ENCODE measurements around the gene PCYT2. TPM values are rescaled to one million over a fixed set of nuclear protein-coding genes. Genes with fewer than 3 reads are reported as not detected.

Gene PCYT2
- total and polyA plus RNA-seq, 3 experiments from 2014 or later = 30.3 to 35.7 (median 31.6) TPM

GRCh38 chr17:81926451-81927151 is 15.4 kb upstream of the PCYT2 start:
- H3K4me3 Mint-ChIP-seq = peak overlapping the region; percentile 72 to 89 (median 80)
- CTCF ChIA-PET = interaction anchor here (1.1 kb wide), 1 partner anchor 9 kb away, joined by 3 read pairs; no protein-coding TSS in a partner anchor
- POLR2A ChIA-PET = interaction anchor here (0.7 to 1.8 kb wide), 4 partner anchors 9 to 243 kb away, joined by 3 to 8 read pairs (median 4); partner anchors contain the start of gene ARL16
- Histone ChIP-seq H3K27ac (ENCODE audit: low read depth, low read length) (peak overlapping the region; percentile 69), H3K9me3 (ENCODE audit: low read length) (no peaks in the 10 kb centered on the region), H3K4me3 (ENCODE audit: low read length) (peak overlapping the region; percentile 60), H3K27me3 (ENCODE audit: insufficient read depth, low read length, poor library complexity, severe bottlenecking) (peaks cover 7% of the 10 kb centered on the region), H3K36me3 (ENCODE audit: insufficient read depth, low read length) (no peaks in the 10 kb centered on the region), H3K4me1 (ENCODE audit: insufficient read depth, low read length) (peaks cover 35% of the 10 kb centered on the region)
- peak in 4 of 5 donors; percentile 23 to 78 (median 34) for DNase-seq
- peaks cover 0 to 10% of the 10 kb centered on the region in 2 donors for H3K27me3 Mint-ChIP-seq
- peaks cover 7 to 14% (median 14%) of the 10 kb centered on the region in 3 donors for H3K4me1 Mint-ChIP-seq
- peaks cover 0 to 3% (median 0%) of the 10 kb centered on the region in 3 donors for H3K36me3 Mint-ChIP-seq
- no peaks in the 10 kb centered on the region for H3K9me3 Mint-ChIP-seq
- H3K27ac Mint-ChIP-seq = peak overlapping the region; percentile 41 to 94 (median 72)

- POLR2A ChIA-PET = interaction anchor here (0.7 to 1.8 kb wide), 4 partner anchors 9 to 243 kb away, joined by 3 to 9 read pairs (median 6); partner anchors contain the start of gene ARL16
Observed at GRCh38 chr17:81925860-81926450, 14.8 kb upstream of the PCYT2 start.

GRCh38 chr17:81924557-81925532 is 13.6 kb upstream of the PCYT2 start:
- H3K36me3 Mint-ChIP-seq = peaks cover 0 to 5% (median 0%) of the 10 kb centered on the region in 3 donors
- peak overlapping the region in 4 of 8 donors; percentile 50 to 91 (median 66) for H3K27ac Mint-ChIP-seq
- DNase-seq = no peak
- Histone ChIP-seq H3K27ac (ENCODE audit: low read depth, low read length) (peak overlapping the region; percentile 69), H3K27me3 (ENCODE audit: insufficient read depth, low read length, poor library complexity, severe bottlenecking) (peaks cover 7% of the 10 kb centered on the region), H3K4me3 (ENCODE audit: low read length) (no peak overlapping the region), H3K36me3 (ENCODE audit: insufficient read depth, low read length) (no peaks in the 10 kb centered on the region), H3K9me3 (ENCODE audit: low read length) (no peaks in the 10 kb centered on the region), H3K4me1 (ENCODE audit: insufficient read depth, low read length) (peaks cover 35% of the 10 kb centered on the region)
- H3K9me3 Mint-ChIP-seq = no peaks in the 10 kb centered on the region
- H3K4me3 Mint-ChIP-seq = peak overlapping the region; percentile 32 to 80 (median 72)
- CTCF ChIA-PET = no interaction called here
- H3K4me1 Mint-ChIP-seq = peaks cover 7 to 14% (median 14%) of the 10 kb centered on the region in 3 donors
- peaks cover 0 to 9% of the 10 kb centered on the region in 2 donors for H3K27me3 Mint-ChIP-seq
- POLR2A ChIA-PET = interaction anchor here (0.8 to 1.8 kb wide), 2 partner anchors 12 to 33 kb away, joined by 4 to 9 read pairs; no protein-coding TSS in a partner anchor

More at GRCh38 chr17:81925860-81926450, 14.8 kb upstream of the PCYT2 start:
- peaks cover 7 to 14% (median 14%) of the 10 kb centered on the region in 3 donors for H3K4me1 Mint-ChIP-seq
- H3K27ac Mint-ChIP-seq = peak overlapping the region in 7 of 8 donors; percentile 54 to 94 (median 73)
- H3K9me3 Mint-ChIP-seq = no peaks in the 10 kb centered on the region
- no peaks in the 10 kb centered on the region for H3K9me3 ChIP-seq (ENCODE audit: low read length)
- peak overlapping the region; percentile 69 for H3K27ac ChIP-seq (ENCODE audit: low read depth, low read length)
- no peak for DNase-seq
- peaks cover 0 to 9% of the 10 kb centered on the region in 2 donors for H3K27me3 Mint-ChIP-seq
- H3K4me3 ChIP-seq (ENCODE audit: low read length) = peak overlapping the region; percentile 39
- peak overlapping the region; percentile 72 to 89 (median 80) for H3K4me3 Mint-ChIP-seq
- H3K27me3 ChIP-seq (ENCODE audit: insufficient read depth, low read length, poor library complexity, severe bottlenecking) = peaks cover 7% of the 10 kb centered on the region
- CTCF ChIA-PET = interaction anchor here (0.6 to 1.1 kb wide), 2 partner anchors 9 to 54 kb away, joined by 3 read pairs; no protein-coding TSS in a partner anchor
- H3K4me1 ChIP-seq (ENCODE audit: insufficient read depth, low read length) = peaks cover 35% of the 10 kb centered on the region
- H3K36me3 ChIP-seq (ENCODE audit: insufficient read depth, low read length) = no peaks in the 10 kb centered on the region
- peaks cover 0 to 5% (median 0%) of the 10 kb centered on the region in 3 donors for H3K36me3 Mint-ChIP-seq

- Mint-ChIP-seq H3K36me3 (peaks cover 0 to 5% (median 0%) of the 10 kb centered on the region in 3 donors), H3K27me3 (peaks cover 0 to 2% of the 10 kb centered on the region in 2 donors), H3K4me1 (peaks cover 7 to 15% (median 14%) of the 10 kb centered on the region in 3 donors), H3K9me3 (no peaks in the 10 kb centered on the region), H3K27ac (no peak overlapping the region), H3K4me3 (peak overlapping the region in 1 of 7 donors; percentile 52)
- Histone ChIP-seq H3K4me1 (ENCODE audit: insufficient read depth, low read length) (peaks cover 31% of the 10 kb centered on the region), H3K4me3 (ENCODE audit: low read length) (no peak overlapping the region), H3K27ac (ENCODE audit: low read depth, low read length) (peak overlapping the region; percentile 69), H3K27me3 (ENCODE audit: insufficient read depth, low read length, poor library complexity, severe bottlenecking) (peaks cover 1% of the 10 kb centered on the region), H3K9me3 (ENCODE audit: low read length) (no peaks in the 10 kb centered on the region), H3K36me3 (ENCODE audit: insufficient read depth, low read length) (no peaks in the 10 kb centered on the region)
- DNase-seq = no peak
- ChIA-PET POLR2A (no interaction called here), CTCF (no interaction called here)
Observed at GRCh38 chr17:81923302-81924260, 12.4 kb upstream of the PCYT2 start.

- Mint-ChIP-seq H3K27me3 (peaks cover 0 to 2% of the 10 kb centered on the region in 2 donors), H3K4me1 (peaks cover 14 to 21% (median 19%) of the 10 kb centered on the region in 3 donors), H3K9me3 (no peaks in the 10 kb centered on the region), H3K36me3 (peaks cover 0 to 6% (median 0%) of the 10 kb centered on the region in 3 donors), H3K4me3 (peak overlapping the region in 1 of 7 donors; percentile 61), H3K27ac (no peak overlapping the region)
- Histone ChIP-seq H3K4me3 (ENCODE audit: low read length) (no peak overlapping the region), H3K9me3 (ENCODE audit: low read length) (no peaks in the 10 kb centered on the region), H3K36me3 (ENCODE audit: insufficient read depth, low read length) (no peaks in the 10 kb centered on the region), H3K27ac (ENCODE audit: low read depth, low read length) (peak overlapping the region; percentile 43), H3K4me1 (ENCODE audit: insufficient read depth, low read length) (peaks cover 29% of the 10 kb centered on the region), H3K27me3 (ENCODE audit: insufficient read depth, low read length, poor library complexity, severe bottlenecking) (no peaks in the 10 kb centered on the region)
- DNase-seq = no peak
- ChIA-PET POLR2A (no interaction called here), CTCF (no interaction called here)
Observed at GRCh38 chr17:81922566-81923301, 11.5 kb upstream of the PCYT2 start.

- ChIA-PET CTCF (no interaction called here), POLR2A (no interaction called here)
- Histone ChIP-seq H3K4me1 (ENCODE audit: insufficient read depth, low read length) (peaks cover 33% of the 10 kb centered on the region), H3K36me3 (ENCODE audit: insufficient read depth, low read length) (no peaks in the 10 kb centered on the region), H3K9me3 (ENCODE audit: low read length) (no peaks in the 10 kb centered on the region), H3K27ac (ENCODE audit: low read depth, low read length) (no peak overlapping the region), H3K27me3 (ENCODE audit: insufficient read depth, low read length, poor library complexity, severe bottlenecking) (no peaks in the 10 kb centered on the region), H3K4me3 (ENCODE audit: low read length) (no peak overlapping the region)
- Mint-ChIP-seq H3K9me3 (no peaks in the 10 kb centered on the region), H3K27me3 (peaks cover 0 to 2% of the 10 kb centered on the region in 2 donors), H3K36me3 (peaks cover 0 to 10% (median 0%) of the 10 kb centered on the region in 3 donors), H3K27ac (peak overlapping the region in 1 of 8 donors; percentile 74), H3K4me3 (peak overlapping the region in 1 of 7 donors; percentile 61), H3K4me1 (peaks cover 18 to 24% (median 23%) of the 10 kb centered on the region in 3 donors)
- no peak for DNase-seq
Observed at GRCh38 chr17:81921996-81922565, 10.9 kb upstream of the PCYT2 start.
